Astrocyte (in vitro differentiated cells and primary cell): Measurements from ENCODE around the gene LILRA2. TPM values are rescaled to one million over a fixed set of nuclear protein-coding genes. Genes with fewer than 3 reads are reported as not detected.
"Not testable (repeated sequence)": the region's sequence is repeated elsewhere in the genome, so short reads cannot be mapped to it uniquely, and the experiment has no call there.

Experiments
- DNase-seq: peaks from one replicate; pipeline ENCODE4 v3.0.0-alpha.2; 2010; ENCODE audit warnings: low read depth
- FAIRE-seq: peaks from 2 replicates; lab custom pipeline; 2011; peaks lifted over from hg19 to GRCh38; lab: Jason Lieb, UNC
- H2AFZ ChIP-seq: 2 replicates; pipeline ENCODE4 v1.6.0; 2012; ENCODE audit warnings: low read depth, low read length, inconsistent platforms
- H3K27ac ChIP-seq: 2 replicates; pipeline ENCODE4 v1.5.1; 2011; ENCODE audit warnings: low read depth, low read length, inconsistent platforms
- H3K27me3 ChIP-seq: 2 replicates; pipeline ENCODE4 v1.6.0; 2011; ENCODE audit warnings: low read length, inconsistent platforms; ENCODE audit not compliant: insufficient read depth
- H3K36me3 ChIP-seq: 2 replicates; pipeline ENCODE4 v1.5.1; 2011; ENCODE audit warnings: low read length, inconsistent platforms; ENCODE audit not compliant: insufficient read depth
- H3K4me1 ChIP-seq: 2 replicates; pipeline ENCODE4 v1.5.1; 2011; ENCODE audit warnings: low read length, inconsistent platforms; ENCODE audit not compliant: insufficient read depth
- H3K4me2 ChIP-seq: 2 replicates; pipeline ENCODE4 v1.6.0; 2012; ENCODE audit warnings: low read length, inconsistent platforms
- H3K4me3 ChIP-seq: 2 replicates; pipeline ENCODE4 v1.5.1; 2011; ENCODE audit warnings: low read depth, mild to moderate bottlenecking, low read length, inconsistent platforms; ENCODE audit not compliant: insufficient read depth
- H3K79me2 ChIP-seq: 2 replicates; pipeline ENCODE4 v1.6.0; 2012; ENCODE audit warnings: mild to moderate bottlenecking, low read length, inconsistent platforms; ENCODE audit not compliant: insufficient read depth
- H3K9ac ChIP-seq: 2 replicates; pipeline ENCODE4 v1.6.0; 2012; ENCODE audit warnings: mild to moderate bottlenecking, low read length, inconsistent platforms
- H3K9me3 ChIP-seq: 2 replicates; pipeline ENCODE4 v1.5.1; 2012; ENCODE audit warnings: low read depth, mild to moderate bottlenecking, low read length, inconsistent platforms; ENCODE audit not compliant: insufficient read depth
- H4K20me1 ChIP-seq: 2 replicates; pipeline ENCODE4 v1.6.0; 2012; ENCODE audit warnings: low read length, inconsistent platforms; ENCODE audit not compliant: insufficient read depth
- H3K27ac Mint-ChIP-seq: one replicate; pipeline ENCODE4 v1.8.0; 2021; ENCODE audit warnings: mild to moderate bottlenecking, mixed read lengths; ENCODE audit not compliant: unreplicated experiment
- H3K27me3 Mint-ChIP-seq: one replicate; pipeline ENCODE4 v1.8.0; 2021; ENCODE audit warnings: low read depth, mixed read lengths; ENCODE audit not compliant: unreplicated experiment
- H3K36me3 Mint-ChIP-seq: one replicate; pipeline ENCODE4 v1.8.0; 2021; ENCODE audit warnings: low read depth, mixed read lengths; ENCODE audit not compliant: unreplicated experiment
- H3K4me1 Mint-ChIP-seq: one replicate; pipeline ENCODE4 v1.8.0; 2021; ENCODE audit warnings: low read depth, mixed read lengths; ENCODE audit not compliant: unreplicated experiment
- H3K4me3 Mint-ChIP-seq: one replicate; pipeline ENCODE4 v1.8.0; 2021; ENCODE audit warnings: mild to moderate bottlenecking, moderate library complexity, mixed read lengths; ENCODE audit not compliant: unreplicated experiment
- H3K9me3 Mint-ChIP-seq: one replicate; pipeline ENCODE4 v1.8.0; 2021; ENCODE audit warnings: mild to moderate bottlenecking, mixed read lengths; ENCODE audit not compliant: unreplicated experiment
- EZH2 ChIP-seq: IDR thresholded peaks from 2 replicates; pipeline ENCODE4 v1.6.1; 2012; ENCODE audit warnings: mild to moderate bottlenecking, low read length, inconsistent platforms; ENCODE audit not compliant: insufficient read depth
- total RNA-seq: library from RNA; stranded (reverse); gene quantifications from 2 replicates; pipeline ENCODE4 v1.2.1, GENCODE V29; 2021
- TF ChIP-seq, protein P1 (sequence below): IDR thresholded peaks from 2 replicates; pipeline ENCODE4 v1.5.1; 2011; ENCODE audit warnings: low read depth, mild to moderate bottlenecking, inconsistent platforms, low read length, moderate library complexity; ENCODE audit not compliant: insufficient read depth

LILRA2 gene
- total RNA-seq, 1 donor from 2014 or later: not detected

DNA sequence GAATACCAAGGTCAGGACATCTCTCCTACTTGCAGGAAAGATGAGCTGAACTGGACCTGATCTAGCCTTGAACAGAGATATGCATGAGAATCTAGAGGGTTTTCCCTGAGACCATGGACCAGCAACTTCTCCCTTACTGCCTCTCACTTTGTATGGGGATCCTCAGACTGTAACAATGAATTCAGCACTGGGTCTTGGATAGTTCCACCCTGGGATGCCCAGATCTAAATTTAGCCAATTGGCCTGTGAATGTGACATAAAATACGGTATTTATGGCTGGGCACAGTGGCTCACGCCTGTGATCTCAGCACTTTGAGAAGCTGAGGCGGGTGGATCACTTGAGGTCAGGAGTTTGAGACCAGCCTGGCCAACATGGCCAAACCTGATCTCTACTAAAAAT lies 15.3 kb upstream of the LILRA2 start:
- DNase-seq (no peak), FAIRE-seq (no peak)
- Histone ChIP-seq H3K4me3 (no peak overlapping the region), H4K20me1 (no peaks in the 10 kb centered on the region), H2AFZ (no peak overlapping the region), H3K9ac (no peak overlapping the region), H3K79me2 (no peaks in the 10 kb centered on the region), H3K27ac (no peak overlapping the region), H3K27me3 (no peaks in the 10 kb centered on the region), H3K36me3 (no peaks in the 10 kb centered on the region), H3K4me2 (no peak overlapping the region), H3K9me3 (no peaks in the 10 kb centered on the region), H3K4me1 (no peaks in the 10 kb centered on the region)
- Mint-ChIP-seq H3K4me3 (no peak overlapping the region), H3K36me3 (no peaks in the 10 kb centered on the region), H3K27ac (no peak overlapping the region), H3K27me3 (no peaks in the 10 kb centered on the region), H3K9me3 (peaks cover 4% of the 10 kb centered on the region), H3K4me1 (no peaks in the 10 kb centered on the region)
- no peak for TF ChIP-seq EZH2
- TF ChIP-seq, protein P1, sequence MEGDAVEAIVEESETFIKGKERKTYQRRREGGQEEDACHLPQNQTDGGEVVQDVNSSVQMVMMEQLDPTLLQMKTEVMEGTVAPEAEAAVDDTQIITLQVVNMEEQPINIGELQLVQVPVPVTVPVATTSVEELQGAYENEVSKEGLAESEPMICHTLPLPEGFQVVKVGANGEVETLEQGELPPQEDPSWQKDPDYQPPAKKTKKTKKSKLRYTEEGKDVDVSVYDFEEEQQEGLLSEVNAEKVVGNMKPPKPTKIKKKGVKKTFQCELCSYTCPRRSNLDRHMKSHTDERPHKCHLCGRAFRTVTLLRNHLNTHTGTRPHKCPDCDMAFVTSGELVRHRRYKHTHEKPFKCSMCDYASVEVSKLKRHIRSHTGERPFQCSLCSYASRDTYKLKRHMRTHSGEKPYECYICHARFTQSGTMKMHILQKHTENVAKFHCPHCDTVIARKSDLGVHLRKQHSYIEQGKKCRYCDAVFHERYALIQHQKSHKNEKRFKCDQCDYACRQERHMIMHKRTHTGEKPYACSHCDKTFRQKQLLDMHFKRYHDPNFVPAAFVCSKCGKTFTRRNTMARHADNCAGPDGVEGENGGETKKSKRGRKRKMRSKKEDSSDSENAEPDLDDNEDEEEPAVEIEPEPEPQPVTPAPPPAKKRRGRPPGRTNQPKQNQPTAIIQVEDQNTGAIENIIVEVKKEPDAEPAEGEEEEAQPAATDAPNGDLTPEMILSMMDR: no peak

DNA sequence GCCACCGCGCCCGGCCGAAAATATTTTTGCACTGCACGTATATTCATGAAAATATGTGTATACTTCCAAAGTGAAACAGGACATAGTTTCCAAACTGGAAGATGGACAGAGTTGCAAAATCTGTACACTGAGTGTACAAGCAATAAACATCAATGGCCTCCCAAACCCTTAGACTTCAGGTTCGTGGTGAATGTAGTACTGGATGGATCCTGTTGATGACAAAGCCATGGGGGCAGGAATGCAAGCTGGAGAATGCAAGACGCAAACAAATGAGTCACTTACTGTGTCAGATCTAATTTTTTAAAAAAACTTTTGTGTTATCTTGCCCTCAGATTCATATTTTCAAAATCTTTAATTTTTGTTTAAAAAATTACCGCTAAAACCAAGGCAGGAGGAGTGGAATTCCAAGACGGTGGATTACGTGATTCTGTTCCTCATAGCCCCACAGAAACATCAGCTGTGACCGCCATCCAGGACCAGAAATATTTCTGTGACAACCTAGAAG lies 12.7 kb upstream of the LILRA2 start:
- H3K27me3 ChIP-seq: no peaks in the 10 kb centered on the region
- H3K9ac ChIP-seq: no peak overlapping the region
- H3K4me3 Mint-ChIP-seq: no peak overlapping the region
- no peaks in the 10 kb centered on the region for H3K9me3 ChIP-seq
- TF ChIP-seq, protein P1: no peak
- TF ChIP-seq EZH2: no peak
- H3K36me3 ChIP-seq: no peaks in the 10 kb centered on the region
- no peaks in the 10 kb centered on the region for H3K27me3 Mint-ChIP-seq
- no peaks in the 10 kb centered on the region for H3K79me2 ChIP-seq
- no peaks in the 10 kb centered on the region for H4K20me1 ChIP-seq
- H3K27ac Mint-ChIP-seq: no peak overlapping the region
- H3K4me3 ChIP-seq: no peak overlapping the region
- no peak overlapping the region for H3K27ac ChIP-seq
- H3K4me1 ChIP-seq: no peaks in the 10 kb centered on the region
- H3K4me1 Mint-ChIP-seq: no peaks in the 10 kb centered on the region
- H3K4me2 ChIP-seq: no peak overlapping the region
- no peaks in the 10 kb centered on the region for H3K9me3 Mint-ChIP-seq
- DNase-seq: no peak
- FAIRE-seq: no peak
- no peak overlapping the region for H2AFZ ChIP-seq
- no peaks in the 10 kb centered on the region for H3K36me3 Mint-ChIP-seq

DNA sequence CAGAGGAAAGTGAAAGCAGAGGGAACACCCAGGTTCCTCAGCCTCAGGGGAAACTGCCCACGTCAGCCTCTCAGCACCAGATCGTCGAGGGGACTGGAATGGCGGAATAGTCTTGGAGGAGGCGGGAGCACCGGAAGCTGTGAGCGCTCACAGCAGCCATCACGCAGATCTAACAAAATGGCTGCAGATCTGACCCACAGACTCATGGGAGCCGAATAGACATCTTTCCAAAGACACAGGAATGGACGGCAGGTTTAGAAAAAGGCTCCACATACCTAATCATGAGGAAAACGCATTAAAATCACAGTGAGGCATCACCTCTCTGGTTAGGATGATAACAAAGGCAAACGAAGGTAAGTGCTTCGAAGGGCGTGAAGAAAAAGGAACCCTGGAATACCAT lies 11.8 kb upstream of the LILRA2 start:
- Mint-ChIP-seq H3K27me3 (no peaks in the 10 kb centered on the region), H3K27ac (no peak overlapping the region), H3K36me3 (no peaks in the 10 kb centered on the region), H3K4me1 (no peaks in the 10 kb centered on the region), H3K9me3 (peaks cover 2% of the 10 kb centered on the region), H3K4me3 (no peak overlapping the region)
- no peaks in the 10 kb centered on the region for H4K20me1 ChIP-seq
- H3K27me3 ChIP-seq: no peaks in the 10 kb centered on the region
- DNase-seq (no peak), FAIRE-seq (no peak)
- TF ChIP-seq, protein P1: no peak
- no peak for TF ChIP-seq EZH2
- no peak overlapping the region for H3K4me2 ChIP-seq
- H3K9ac ChIP-seq: no peak overlapping the region
- H3K4me3 ChIP-seq: no peak overlapping the region
- H3K79me2 ChIP-seq: no peaks in the 10 kb centered on the region
- H3K4me1 ChIP-seq: no peaks in the 10 kb centered on the region
- H2AFZ ChIP-seq: no peak overlapping the region
- H3K9me3 ChIP-seq: no peaks in the 10 kb centered on the region
- no peak overlapping the region for H3K27ac ChIP-seq
- H3K36me3 ChIP-seq: no peaks in the 10 kb centered on the region

DNA sequence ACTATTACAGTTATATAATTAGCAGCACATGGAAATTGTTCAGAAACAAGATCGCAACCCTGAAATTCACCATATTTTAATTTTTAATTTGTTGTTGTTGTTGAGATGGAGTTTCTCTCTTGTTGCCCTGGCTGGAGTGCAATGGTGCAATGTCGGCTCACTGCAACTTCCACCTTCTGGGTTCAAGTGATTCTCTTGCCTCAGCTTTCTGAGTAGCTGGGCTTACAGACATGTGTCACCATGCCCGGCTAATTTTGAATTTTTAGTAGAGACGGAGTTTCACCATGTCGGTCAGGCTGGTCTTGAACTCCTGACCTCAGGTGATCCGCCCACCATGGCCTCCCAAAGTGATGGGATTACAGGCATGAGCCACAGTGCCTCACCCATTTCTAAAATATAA lies 10.4 kb upstream of the LILRA2 start:
- not testable (repeated sequence) for H3K4me1 ChIP-seq, H3K4me1 Mint-ChIP-seq, H3K27ac ChIP-seq, H3K27ac Mint-ChIP-seq, H3K9me3 ChIP-seq, H3K4me3 ChIP-seq, H3K79me2 ChIP-seq, FAIRE-seq, H3K4me2 ChIP-seq, H3K9me3 Mint-ChIP-seq, H3K9ac ChIP-seq, H3K36me3 ChIP-seq, H2AFZ ChIP-seq, H4K20me1 ChIP-seq, H3K27me3 Mint-ChIP-seq, H3K4me3 Mint-ChIP-seq, H3K27me3 ChIP-seq, H3K36me3 Mint-ChIP-seq, DNase-seq
